Muscle of leg (tissue), 11 donors: ENCODE measurements around the gene DTL. TPM values are rescaled to one million over a fixed set of nuclear protein-coding genes. Genes with fewer than 3 reads are reported as not detected.

Experiments
- DNase-seq: peaks from one replicate; pipeline ENCODE4 v3.0.0; 2013
- H3K27ac ChIP-seq: one replicate; pipeline ENCODE4 v1.5.1; 2013; ENCODE audit warnings: mild to moderate bottlenecking, low read length, control low read depth
- H3K27me3 ChIP-seq: one replicate; pipeline ENCODE4 v1.6.1; 2013; ENCODE audit warnings: low read length; ENCODE audit not compliant: control insufficient read depth, insufficient read depth
- H3K36me3 ChIP-seq: one replicate; pipeline ENCODE4 v1.6.1; 2013; ENCODE audit warnings: low read length; ENCODE audit not compliant: control insufficient read depth, insufficient read depth
- H3K4me1 ChIP-seq: one replicate; pipeline ENCODE4 v1.6.1; 2013; ENCODE audit warnings: low read length; ENCODE audit not compliant: control insufficient read depth, insufficient read depth
- H3K4me3 ChIP-seq: one replicate; pipeline ENCODE4 v1.5.1; 2013; ENCODE audit warnings: low read length, control low read depth
- H3K9me3 ChIP-seq: replicated peaks from 2 replicates; pipeline ENCODE4 v1.6.1; 2013; ENCODE audit warnings: low read depth, low read length; ENCODE audit not compliant: control insufficient read depth
- WGBS: methylation state at CpG from one replicate; pipeline ENCODE4 v1.1.5; 2013; ENCODE audit warnings: missing lambda C conversion rate; ENCODE audit not compliant: insufficient coverage; 5-methylcytosine and 5-hydroxymethylcytosine counted together
- polyA plus RNA-seq, 8 donors: library from polyadenylated mRNA; unstranded; fragments of 120-200 nt; gene quantifications; one replicate each; pipeline versions ENCODE4 v1.2.1 to v1.2.3, GENCODE V29; 2013; ENCODE audit warnings: inconsistent platforms in 1 of 8, low replicate concordance in 1 of 8; ENCODE audit not compliant: insufficient read length in 8 of 8, insufficient read depth in 1 of 8
- total RNA-seq: library from RNA; stranded (reverse); fragments of 120-200 nt; gene quantifications from one replicate; pipeline ENCODE4 v1.2.4, GENCODE V29; 2013

Gene DTL
- total and polyA plus RNA-seq, 9 donors, result 7.5 to 14.5 (median 8.7) TPM

DNA sequence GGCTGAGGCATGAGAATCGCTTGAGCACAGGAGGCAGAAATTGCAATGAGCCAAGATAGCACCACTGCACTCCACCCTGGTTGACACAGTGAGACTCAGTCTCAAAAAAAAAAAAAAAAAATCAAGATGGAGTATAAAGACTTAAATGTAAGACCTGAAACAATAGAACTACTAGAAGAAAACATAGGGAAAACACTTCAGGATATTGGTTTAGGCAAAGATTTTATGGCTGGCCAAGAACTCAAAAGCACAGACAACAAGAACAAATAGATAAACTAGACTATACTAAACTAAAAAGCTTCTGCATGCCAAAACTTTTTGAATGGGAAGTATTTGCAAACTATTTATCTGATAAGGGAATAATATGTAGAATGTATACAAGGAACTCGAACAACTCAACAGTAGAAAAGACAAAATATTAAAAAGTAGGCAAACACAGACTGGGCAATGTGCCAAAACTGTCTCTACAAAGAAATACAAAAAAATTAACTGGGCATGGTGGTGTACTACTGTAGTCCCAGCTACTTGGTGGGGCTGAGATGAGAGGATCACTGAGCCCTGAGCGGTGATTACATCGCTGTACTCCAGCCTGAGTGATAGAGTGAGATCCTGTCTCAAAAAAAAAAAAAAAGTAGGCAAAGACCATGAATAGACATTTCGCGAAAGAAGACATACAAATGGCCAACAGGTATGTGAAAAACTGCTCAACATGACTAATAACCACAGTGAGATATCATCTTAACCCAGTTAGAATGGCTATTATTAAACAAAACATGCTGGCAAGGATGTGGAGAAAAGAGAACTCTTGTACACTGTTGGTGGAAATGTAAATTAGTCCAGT is 25.3 kb downstream of the DTL start:
- H3K27ac ChIP-seq, result no peak overlapping the region
- no peak for DNase-seq
- peaks cover 3% of the 10 kb centered on the region for H3K9me3 ChIP-seq
- no peak overlapping the region for H3K4me3 ChIP-seq
- H3K27me3 ChIP-seq, result no peaks in the 10 kb centered on the region
- H3K4me1 ChIP-seq, result no peaks in the 10 kb centered on the region
- no CpG with 5 or more reads among the region's 6 CpGs for WGBS
- peaks cover 4% of the 10 kb centered on the region for H3K36me3 ChIP-seq

DNA sequence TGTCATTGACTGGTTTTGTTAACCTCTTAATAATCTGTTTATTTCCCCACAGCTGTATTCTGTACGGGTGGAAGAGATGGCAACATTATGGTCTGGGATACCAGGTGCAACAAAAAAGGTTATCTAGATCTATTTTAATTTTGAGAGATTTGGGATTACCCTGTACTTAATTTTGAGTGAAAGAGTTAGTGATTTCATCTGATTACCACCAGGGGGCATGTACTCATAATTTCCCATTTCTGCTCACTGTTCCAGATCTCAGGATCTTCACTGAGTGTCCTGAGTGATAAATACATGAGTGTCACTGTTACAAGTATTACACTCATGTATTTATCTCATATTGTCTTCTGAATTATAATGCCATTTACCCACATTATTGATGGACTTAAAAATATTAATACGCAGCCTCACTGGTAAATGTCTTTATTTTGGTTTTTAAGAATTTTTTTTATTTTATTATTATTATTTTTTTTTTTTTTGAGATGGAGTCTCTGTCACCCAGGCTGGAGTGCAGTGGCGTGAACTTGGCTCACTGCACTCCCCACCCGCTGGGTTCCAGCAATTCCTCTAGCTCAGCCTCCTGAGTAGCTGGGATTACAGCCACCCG is 27.4 kb downstream of the DTL start:
- Histone ChIP-seq H3K36me3 (no peaks in the 10 kb centered on the region), H3K4me1 (no peaks in the 10 kb centered on the region)
- 100% methylated on average over 3 of the region's 5 CpGs for WGBS

DNA sequence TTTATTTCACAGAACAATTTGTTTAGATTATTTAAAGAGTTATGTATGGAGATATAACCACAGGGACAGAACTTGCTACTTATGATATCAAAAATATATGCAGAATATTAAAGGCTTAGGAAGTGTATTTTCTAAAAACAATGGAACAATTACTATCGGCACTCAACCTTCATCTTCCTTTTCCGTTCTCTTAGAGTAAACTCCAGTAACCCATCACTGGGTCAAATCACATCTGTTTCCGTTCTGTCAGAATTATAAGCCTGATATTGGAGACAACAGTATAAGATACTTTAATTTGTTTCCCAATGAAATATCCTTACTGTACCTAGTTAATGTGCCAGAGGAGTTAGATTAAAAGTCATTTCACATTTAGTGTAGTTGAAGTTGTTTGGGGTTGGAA is 32.2 kb downstream of the DTL start:
- DNase-seq, result peak; percentile 53
- Histone ChIP-seq H3K4me1 (no peaks in the 10 kb centered on the region), H3K27ac (peak overlapping the region; percentile 69), H3K4me3 (no peak overlapping the region), H3K9me3 (no peaks in the 10 kb centered on the region), H3K27me3 (no peaks in the 10 kb centered on the region), H3K36me3 (no peaks in the 10 kb centered on the region)
- WGBS, result no CpG with 5 or more reads among the region's 3 CpGs

More for the DNA sequence above, 27.4 kb downstream of the DTL start:
- H3K9me3 ChIP-seq, result no peaks in the 10 kb centered on the region
- peak; percentile 57 for DNase-seq
- H3K27ac ChIP-seq, result no peak overlapping the region
- no peak overlapping the region for H3K4me3 ChIP-seq
- H3K27me3 ChIP-seq, result no peaks in the 10 kb centered on the region

DNA sequence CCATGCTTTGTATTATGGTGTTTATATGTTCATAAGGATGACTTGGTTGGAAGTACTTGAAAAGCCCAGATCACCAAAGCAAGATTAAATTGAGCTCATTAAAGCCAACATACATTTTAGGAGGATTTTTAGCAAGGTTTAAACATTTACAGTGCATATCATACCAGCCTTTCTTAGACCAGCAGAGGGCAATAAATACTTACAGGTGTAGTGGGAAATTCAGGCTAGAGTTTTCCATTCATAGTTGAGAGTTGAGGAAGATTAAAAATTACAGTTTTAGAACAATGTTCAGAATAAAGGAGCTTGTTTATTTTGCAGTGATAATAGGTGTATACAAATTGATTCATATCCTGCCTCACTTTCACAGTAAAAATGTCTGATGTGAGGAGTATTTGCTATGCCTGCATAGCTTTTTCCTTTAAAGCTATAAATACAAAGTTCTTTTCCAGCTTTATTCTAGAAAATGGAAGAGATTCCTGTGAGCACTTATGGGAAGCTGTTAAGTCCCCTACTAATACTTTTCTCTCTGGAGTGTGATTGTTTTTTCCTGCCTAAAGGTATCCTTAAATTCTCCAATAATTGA is 35.3 kb downstream of the DTL start:
- Histone ChIP-seq H3K27me3 (no peaks in the 10 kb centered on the region), H3K4me3 (no peak overlapping the region), H3K27ac (no peak overlapping the region), H3K9me3 (no peaks in the 10 kb centered on the region), H3K4me1 (no peaks in the 10 kb centered on the region), H3K36me3 (no peaks in the 10 kb centered on the region)
- peak; percentile 67 for DNase-seq

DNA sequence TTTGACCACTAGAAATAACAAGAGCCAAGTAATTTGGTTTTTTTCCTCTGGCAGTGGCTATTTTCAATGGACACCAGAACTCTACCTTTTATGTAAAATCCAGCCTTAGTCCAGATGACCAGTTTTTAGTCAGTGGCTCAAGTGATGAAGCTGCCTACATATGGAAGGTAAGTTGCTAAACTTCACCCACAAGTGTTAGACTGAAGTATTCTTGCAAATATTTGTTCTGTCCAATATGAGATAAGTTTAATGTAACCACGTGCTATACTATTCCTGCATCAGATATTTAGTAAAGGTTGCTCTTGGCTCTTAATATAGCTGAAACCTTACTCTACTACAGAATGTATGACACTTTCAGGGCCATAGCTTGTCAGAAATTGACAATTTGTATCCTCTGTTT is 36.5 kb downstream of the DTL start:
- Histone ChIP-seq H3K27ac (no peak overlapping the region), H3K4me1 (no peaks in the 10 kb centered on the region), H3K4me3 (no peak overlapping the region), H3K27me3 (no peaks in the 10 kb centered on the region), H3K36me3 (no peaks in the 10 kb centered on the region), H3K9me3 (no peaks in the 10 kb centered on the region)
- no peak for DNase-seq
- WGBS, result no CpG with 5 or more reads among the region's 1 CpG

DNA sequence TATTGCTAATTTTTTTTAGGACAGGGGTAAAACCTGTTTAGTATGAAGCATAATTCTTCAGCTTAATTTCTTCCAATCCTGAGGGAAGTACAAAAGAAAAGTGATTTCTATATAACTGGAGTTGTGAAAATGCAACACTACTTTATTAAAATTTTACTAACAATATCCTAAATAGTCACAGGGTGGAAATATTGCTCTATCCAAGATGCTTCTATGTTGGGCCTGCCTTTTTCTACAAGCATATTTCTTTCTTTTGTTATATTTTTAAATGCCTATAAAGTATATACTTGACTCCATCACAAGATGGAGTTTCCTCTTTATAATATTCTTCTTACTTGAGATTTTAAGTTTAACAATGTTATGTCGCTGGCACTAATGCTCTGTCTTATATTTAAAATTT is 37.9 kb downstream of the DTL start:
- Histone ChIP-seq H3K4me3 (no peak overlapping the region), H3K27ac (no peak overlapping the region), H3K4me1 (no peaks in the 10 kb centered on the region), H3K36me3 (no peaks in the 10 kb centered on the region), H3K9me3 (no peaks in the 10 kb centered on the region), H3K27me3 (no peaks in the 10 kb centered on the region)
- DNase-seq, result no peak
- no CpG with 5 or more reads among the region's 1 CpG for WGBS

DNA sequence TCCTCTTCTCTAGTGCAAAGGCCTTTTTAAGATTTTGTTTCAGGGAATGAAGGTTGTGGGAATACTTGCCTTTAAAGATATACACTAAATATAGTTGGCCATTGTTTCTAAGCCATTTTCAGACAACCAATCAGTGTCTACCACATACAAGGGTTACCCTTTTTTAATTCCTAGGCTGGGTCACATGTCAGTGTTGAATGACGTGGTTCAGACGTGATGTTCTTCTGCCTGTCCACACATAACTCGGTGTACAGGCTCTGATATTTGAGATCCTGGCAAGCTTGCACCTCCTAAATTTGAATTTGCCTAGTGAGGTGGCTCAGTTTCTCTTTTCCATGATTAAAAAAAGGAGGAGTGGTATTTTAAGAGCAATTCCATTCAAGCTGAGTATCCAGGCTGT is 38.8 kb downstream of the DTL start:
- Histone ChIP-seq H3K9me3 (no peaks in the 10 kb centered on the region), H3K36me3 (no peaks in the 10 kb centered on the region), H3K27ac (no peak overlapping the region), H3K4me1 (no peaks in the 10 kb centered on the region), H3K4me3 (no peak overlapping the region), H3K27me3 (no peaks in the 10 kb centered on the region)
- DNase-seq, result peak; percentile 58
- 87% methylated on average over 3 of the region's 3 CpGs for WGBS

DNA sequence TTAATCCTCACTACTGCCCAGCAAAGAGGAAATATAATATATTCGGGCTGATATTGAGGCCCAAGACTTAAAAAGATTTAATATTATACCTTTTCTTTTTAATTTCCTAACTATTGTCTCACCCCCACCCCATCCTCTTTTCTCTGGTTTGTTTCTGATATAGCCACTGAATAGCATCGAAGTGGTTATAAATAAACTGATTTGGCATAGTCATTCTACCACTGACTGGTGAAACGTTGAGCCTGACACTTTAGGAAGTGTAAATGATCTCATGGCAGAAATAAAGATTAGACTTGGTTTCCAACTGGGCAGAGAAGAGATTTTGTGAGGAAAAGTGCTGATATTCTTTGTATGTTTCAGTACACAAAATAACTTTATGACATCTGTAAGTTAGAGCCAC is 39.3 kb downstream of the DTL start:
- H3K9me3 ChIP-seq, result no peaks in the 10 kb centered on the region
- WGBS, result no CpG with 5 or more reads among the region's 3 CpGs

DNA sequence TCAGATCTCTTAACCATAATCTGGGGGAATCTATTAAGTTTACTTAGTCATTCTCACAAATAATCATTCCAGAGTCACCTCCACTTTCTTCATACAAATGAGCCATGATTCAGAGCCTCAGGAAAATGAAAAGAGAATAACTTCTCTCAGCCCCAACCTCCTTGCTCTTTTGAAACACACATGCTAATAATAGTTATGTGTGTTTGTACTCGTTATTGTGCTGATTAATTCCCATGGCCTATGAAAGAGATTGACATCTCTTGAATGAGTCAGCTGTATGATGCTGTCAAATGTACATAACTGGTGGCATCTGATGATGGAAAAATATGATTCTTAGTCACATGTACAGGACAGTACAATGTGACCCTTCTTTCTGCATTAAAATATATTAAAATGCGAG is 41.5 kb downstream of the DTL start:
- Histone ChIP-seq H3K4me1 (no peaks in the 10 kb centered on the region), H3K27me3 (no peaks in the 10 kb centered on the region), H3K9me3 (no peaks in the 10 kb centered on the region), H3K36me3 (no peaks in the 10 kb centered on the region), H3K4me3 (no peak overlapping the region), H3K27ac (no peak overlapping the region)
- WGBS, result no CpG with 5 or more reads among the region's 2 CpGs
- DNase-seq, result no peak

More for the DNA sequence above, 39.3 kb downstream of the DTL start:
- H3K27ac ChIP-seq, result no peak overlapping the region
- H3K36me3 ChIP-seq, result no peaks in the 10 kb centered on the region
- H3K4me1 ChIP-seq, result no peaks in the 10 kb centered on the region
- H3K27me3 ChIP-seq, result no peaks in the 10 kb centered on the region
- DNase-seq, result no peak
- H3K4me3 ChIP-seq, result no peak overlapping the region

DNA sequence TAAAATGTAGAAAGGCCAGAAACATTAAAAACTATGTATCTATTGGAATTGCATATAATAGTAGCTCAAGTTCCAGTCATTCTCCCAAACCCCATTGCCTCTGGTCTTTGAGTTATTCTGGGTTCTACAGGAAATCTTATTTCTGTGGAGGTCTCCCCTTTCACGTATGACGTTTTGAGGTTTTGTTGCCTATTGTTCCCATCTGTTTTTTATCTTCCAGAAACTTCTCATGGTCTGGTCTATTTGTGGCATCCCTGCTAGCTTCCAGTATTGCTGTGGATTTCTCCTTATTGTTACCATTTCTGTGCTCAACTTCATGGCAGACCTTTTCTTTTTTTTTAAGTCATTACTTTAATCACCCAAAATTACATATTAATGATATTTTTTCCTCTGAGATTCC is 43.3 kb downstream of the DTL start:
- H3K4me1 ChIP-seq, result no peaks in the 10 kb centered on the region
- no peak overlapping the region for H3K4me3 ChIP-seq
- 80% methylated on average over 1 of the region's 2 CpGs for WGBS
- H3K9me3 ChIP-seq, result no peaks in the 10 kb centered on the region
- H3K36me3 ChIP-seq, result peaks cover 3% of the 10 kb centered on the region
- H3K27me3 ChIP-seq, result no peaks in the 10 kb centered on the region
- H3K27ac ChIP-seq, result no peak overlapping the region
- no peak for DNase-seq
